ENCODE measurements around the gene SPEG. TPM values are rescaled to one million over a fixed set of nuclear protein-coding genes. Genes with fewer than 3 reads are reported as not detected.

SPEG gene
- total RNA-seq, 1 experiment from 2014 or later = 30.7 TPM

DNA sequence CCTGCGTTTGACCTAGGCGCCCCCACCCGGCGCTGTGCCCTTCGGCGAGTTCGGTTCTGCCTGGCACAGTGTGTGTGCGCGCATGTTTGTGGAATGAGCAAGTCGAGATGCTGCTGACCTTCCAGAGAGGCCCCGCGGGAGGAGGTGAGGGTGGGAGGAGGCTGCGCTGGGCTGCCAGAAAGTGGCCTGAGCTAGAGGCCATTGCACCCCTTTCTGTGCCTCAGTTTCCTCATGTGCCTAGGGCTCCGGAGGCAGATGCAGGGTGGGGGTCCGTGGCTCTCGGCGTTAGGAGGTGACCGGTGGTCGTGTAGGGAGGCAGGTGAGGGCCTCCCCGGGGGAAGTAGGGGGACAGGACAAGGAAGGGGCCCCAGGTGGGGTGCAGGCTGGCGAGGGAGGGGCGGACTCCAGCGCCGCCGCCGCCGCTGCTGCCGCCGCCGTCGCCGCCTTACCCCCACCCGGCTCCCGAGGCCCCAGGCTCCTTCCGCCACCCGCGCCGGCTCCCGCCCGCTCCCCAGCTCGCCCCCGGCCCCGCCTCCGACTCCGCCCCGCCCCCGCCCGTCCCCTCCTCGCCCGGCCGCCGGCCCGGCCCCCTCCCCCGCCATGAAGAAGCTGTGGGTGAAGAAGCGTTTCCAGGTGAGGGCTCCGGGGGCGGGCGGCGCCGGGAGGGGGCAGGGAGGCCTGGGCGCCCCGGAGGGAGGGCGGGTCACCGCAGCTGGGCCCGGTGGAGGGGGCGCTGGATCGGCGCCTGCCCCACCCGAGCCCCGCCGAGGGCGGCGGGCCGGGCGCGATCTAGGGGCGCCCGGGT is 7.0 kb downstream of the SPEG start:
- ATAC-seq (peak; percentile 78), DNase-seq (peak; percentile 55)
- Histone ChIP-seq H2AFZ (ENCODE audit: low read length) (peak overlapping the region; percentile 95), H3K79me2 (ENCODE audit: low read length) (peaks cover 14% of the 10 kb centered on the region), H3K27me3 (ENCODE audit: low read length) (no peaks in the 10 kb centered on the region), H3K9me3 (ENCODE audit: low read length) (no peaks in the 10 kb centered on the region), H3K4me1 (ENCODE audit: insufficient read depth, low read length) (peaks cover 18% of the 10 kb centered on the region), H3K27ac (ENCODE audit: low read length) (peak overlapping the region; percentile 33), H3K36me3 (ENCODE audit: low read depth, low read length) (no peaks in the 10 kb centered on the region), H3F3A (ENCODE audit: low read length, unreplicated experiment) (no peaks in the 10 kb centered on the region), H3K4me3 (ENCODE audit: low read length) (peak overlapping the region; percentile 75), H4K20me1 (ENCODE audit: low read length) (no peaks in the 10 kb centered on the region), H3K4me2 (ENCODE audit: low read length) (peak overlapping the region; percentile 100), H3K9me2 (replicated peaks; ENCODE audit: low read length) (no peaks in the 10 kb centered on the region), H3K9ac (ENCODE audit: low read length) (peak overlapping the region; percentile 59)
- intact Hi-C loops (cut with micrococcal nuclease) = no loop called here
- no peak for TF ChIP-seq EZH2 (IDR thresholded peaks at IDR 0.05; ENCODE audit: low read length, unreplicated experiment)
- no peak for TF ChIP-seq CTCF (conservative IDR thresholded peaks at IDR 0.05; ENCODE audit: low read depth, low read length)
- TF ChIP-seq EZH2phosphoT487 (IDR thresholded peaks at IDR 0.05; ENCODE audit: borderline replicate concordance, low read length) = no peak
- ChIA-PET POLR2A (ENCODE audit: unreplicated experiment) (interaction anchor here (0.9 to 1.6 kb wide), 2 partner anchors 11 to 57 kb away, joined by 4 to 11 read pairs; partner anchors contain the start of gene GMPPA), CTCF (interaction anchor here (0.5 to 1.0 kb wide), 3 partner anchors 19 to 731 kb away, joined by 3 to 9 read pairs (median 7); no protein-coding TSS in a partner anchor)
- no TSS peak for BruUV-seq (replicated peaks)

- TF ChIP-seq EZH2 (IDR thresholded peaks at IDR 0.05; ENCODE audit: low read length, unreplicated experiment) (no peak), CTCF (conservative IDR thresholded peaks at IDR 0.05; ENCODE audit: low read depth, low read length) (no peak), EZH2phosphoT487 (IDR thresholded peaks at IDR 0.05; ENCODE audit: borderline replicate concordance, low read length) (no peak)
- no peaks in the 10 kb centered on the region for H3K36me3 ChIP-seq (ENCODE audit: low read depth, low read length)
- H3K9me3 ChIP-seq (ENCODE audit: low read length) = no peaks in the 10 kb centered on the region
- no peaks in the 10 kb centered on the region for H3F3A ChIP-seq (ENCODE audit: low read length, unreplicated experiment)
- peak overlapping the region; percentile 77 for H3K4me2 ChIP-seq (ENCODE audit: low read length)
- H3K9ac ChIP-seq (ENCODE audit: low read length) = peak overlapping the region; percentile 33; the same call in 1 of the 2 replicates
- no peaks in the 10 kb centered on the region for H3K9me2 ChIP-seq (replicated peaks; ENCODE audit: low read length)
- H3K4me3 ChIP-seq (ENCODE audit: low read length) = peak overlapping the region; percentile 69
- peaks cover 18% of the 10 kb centered on the region for H3K4me1 ChIP-seq (ENCODE audit: insufficient read depth, low read length)
- DNase-seq (no peak), ATAC-seq (no peak)
- no peak overlapping the region for H3K27ac ChIP-seq (ENCODE audit: low read length)
- intact Hi-C loops (cut with micrococcal nuclease) = no loop called here
- ChIA-PET CTCF (interaction anchor here (0.5 to 1.0 kb wide), 4 partner anchors 19 to 732 kb away, joined by 3 to 9 read pairs (median 5); no protein-coding TSS in a partner anchor), POLR2A (ENCODE audit: unreplicated experiment) (interaction anchor here (0.6 to 1.6 kb wide), 2 partner anchors 11 to 175 kb away, joined by 5 to 11 read pairs; no protein-coding TSS in a partner anchor)
- no peaks in the 10 kb centered on the region for H4K20me1 ChIP-seq (ENCODE audit: low read length)
- H2AFZ ChIP-seq (ENCODE audit: low read length) = peak overlapping the region; percentile 38; the same call in 1 of the 2 replicates
- no TSS peak for BruUV-seq (replicated peaks)
- H3K79me2 ChIP-seq (ENCODE audit: low read length) = peaks cover 14% of the 10 kb centered on the region
- H3K27me3 ChIP-seq (ENCODE audit: low read length) = no peaks in the 10 kb centered on the region
Observed at GRCh38 chr2:219442256-219443015, 7.8 kb downstream of the SPEG start.

Measured in PC-3 (cell line).